Activated naive CD4-positive, alpha-beta T cell treated with anti-CD3 and anti-CD28 coated beads, Interleukin-2, amount 50 U/mL, for 16 hours (primary cell): ENCODE results near the gene PERCC1.
A peak's percentile ranks its signal among the peaks of the same experiment; 100 is the strongest.
"Not testable (repeated sequence)": the region's sequence is repeated elsewhere in the genome, so short reads cannot be mapped to it uniquely, and the experiment has no call there.

Source experiments
- DNase-seq: peaks from one replicate; pipeline ENCODE4 v3.0.0-alpha.2; 2020

Gene PERCC1

GRCh38 chr16:1451702-1452392, 21.0 kb downstream of the PERCC1 start:
- no peak for DNase-seq

GRCh38 chr16:1452530-1452929, 21.7 kb downstream of the PERCC1 start:
- DNase-seq = no peak

GRCh38 chr16:1453316-1453715, 22.4 kb downstream of the PERCC1 start:
- no peak for DNase-seq

- no peak for DNase-seq
Observed at GRCh38 chr16:1454561-1454960, 23.7 kb downstream of the PERCC1 start.

GRCh38 chr16:1455190-1456171, 24.6 kb downstream of the PERCC1 start:
- no peak for DNase-seq

GRCh38 chr16:1456951-1457350, 26.1 kb downstream of the PERCC1 start:
- DNase-seq = no peak

- peak; percentile 9 for DNase-seq
Observed at GRCh38 chr16:1457489-1458245, 26.8 kb downstream of the PERCC1 start.

- DNase-seq = no peak
Observed at GRCh38 chr16:1458336-1458976, 27.6 kb downstream of the PERCC1 start.

- DNase-seq = no peak
Observed at GRCh38 chr16:1458977-1459341, 28.1 kb downstream of the PERCC1 start.

GRCh38 chr16:1459967-1460366, 29.1 kb downstream of the PERCC1 start:
- no peak for DNase-seq

GRCh38 chr16:1460602-1461138, 29.8 kb downstream of the PERCC1 start:
- no peak for DNase-seq

- no peak for DNase-seq
Observed at GRCh38 chr16:1461146-1461545, 30.3 kb downstream of the PERCC1 start.

GRCh38 chr16:1464196-1464893, 33.5 kb downstream of the PERCC1 start:
- DNase-seq = no peak

- no peak for DNase-seq
Observed at GRCh38 chr16:1464894-1465566, 34.2 kb downstream of the PERCC1 start.

- DNase-seq = no peak
Observed at GRCh38 chr16:1465567-1465915, 34.7 kb downstream of the PERCC1 start.

GRCh38 chr16:1466054-1466453, 35.2 kb downstream of the PERCC1 start:
- DNase-seq = no peak

GRCh38 chr16:1466968-1467521, 36.2 kb downstream of the PERCC1 start:
- no peak for DNase-seq

GRCh38 chr16:1468426-1468810, 37.5 kb downstream of the PERCC1 start:
- no peak for DNase-seq

- DNase-seq = not testable (repeated sequence)
Observed at GRCh38 chr16:1469141-1469540, 38.3 kb downstream of the PERCC1 start.

GRCh38 chr16:1469693-1470201, 38.9 kb downstream of the PERCC1 start:
- DNase-seq = no peak
